Panc1 (cell line): ENCODE data around the gene RNASE9.

Experiments used
- CTCF ChIP-seq: fragments of 450-650 bp; IDR thresholded peaks from 2 replicates; pipeline ENCODE4 v1.5.1; 2017; ENCODE audit warnings: mild to moderate bottlenecking
- TCF7L2 ChIP-seq: IDR thresholded peaks from 2 replicates; pipeline ENCODE4 v1.6.1; 2011; ENCODE audit warnings: mild to moderate bottlenecking, low read depth, low read length, inconsistent platforms
- TF ChIP-seq, protein P1 (sequence below), 2 experiments: IDR thresholded peaks; 2 replicates each; pipeline ENCODE4 v1.6.1; 2011 to 2012; ENCODE audit warnings: low read depth in 2 of 2, control low read depth in 1 of 2, low read length in 1 of 2, mild to moderate bottlenecking in 1 of 2, moderate library complexity in 1 of 2; ENCODE audit not compliant: insufficient read depth in 1 of 2

DNA sequence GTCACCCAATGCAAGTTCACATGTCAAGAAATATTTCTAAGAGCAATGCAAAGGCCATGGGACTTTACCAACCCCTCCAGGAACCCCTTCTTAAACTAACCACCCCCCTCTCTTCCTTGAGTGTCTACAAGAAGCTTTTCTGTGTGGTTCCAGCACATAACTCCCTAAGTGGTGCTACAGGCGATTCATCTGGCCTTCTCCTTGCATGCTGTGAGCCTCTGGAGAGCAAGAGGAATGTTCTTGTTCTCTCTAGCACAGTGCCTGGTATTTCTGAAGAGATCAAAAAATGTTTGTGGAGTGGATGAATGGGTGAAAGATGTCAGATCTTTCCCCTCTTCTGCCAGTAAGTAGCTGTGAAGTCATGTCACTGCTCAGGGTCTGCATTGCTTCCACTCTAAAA is 36.3 kb upstream of the RNASE9 start:
- TF ChIP-seq TCF7L2 (no peak), CTCF (no peak)
- TF ChIP-seq, protein P1, sequence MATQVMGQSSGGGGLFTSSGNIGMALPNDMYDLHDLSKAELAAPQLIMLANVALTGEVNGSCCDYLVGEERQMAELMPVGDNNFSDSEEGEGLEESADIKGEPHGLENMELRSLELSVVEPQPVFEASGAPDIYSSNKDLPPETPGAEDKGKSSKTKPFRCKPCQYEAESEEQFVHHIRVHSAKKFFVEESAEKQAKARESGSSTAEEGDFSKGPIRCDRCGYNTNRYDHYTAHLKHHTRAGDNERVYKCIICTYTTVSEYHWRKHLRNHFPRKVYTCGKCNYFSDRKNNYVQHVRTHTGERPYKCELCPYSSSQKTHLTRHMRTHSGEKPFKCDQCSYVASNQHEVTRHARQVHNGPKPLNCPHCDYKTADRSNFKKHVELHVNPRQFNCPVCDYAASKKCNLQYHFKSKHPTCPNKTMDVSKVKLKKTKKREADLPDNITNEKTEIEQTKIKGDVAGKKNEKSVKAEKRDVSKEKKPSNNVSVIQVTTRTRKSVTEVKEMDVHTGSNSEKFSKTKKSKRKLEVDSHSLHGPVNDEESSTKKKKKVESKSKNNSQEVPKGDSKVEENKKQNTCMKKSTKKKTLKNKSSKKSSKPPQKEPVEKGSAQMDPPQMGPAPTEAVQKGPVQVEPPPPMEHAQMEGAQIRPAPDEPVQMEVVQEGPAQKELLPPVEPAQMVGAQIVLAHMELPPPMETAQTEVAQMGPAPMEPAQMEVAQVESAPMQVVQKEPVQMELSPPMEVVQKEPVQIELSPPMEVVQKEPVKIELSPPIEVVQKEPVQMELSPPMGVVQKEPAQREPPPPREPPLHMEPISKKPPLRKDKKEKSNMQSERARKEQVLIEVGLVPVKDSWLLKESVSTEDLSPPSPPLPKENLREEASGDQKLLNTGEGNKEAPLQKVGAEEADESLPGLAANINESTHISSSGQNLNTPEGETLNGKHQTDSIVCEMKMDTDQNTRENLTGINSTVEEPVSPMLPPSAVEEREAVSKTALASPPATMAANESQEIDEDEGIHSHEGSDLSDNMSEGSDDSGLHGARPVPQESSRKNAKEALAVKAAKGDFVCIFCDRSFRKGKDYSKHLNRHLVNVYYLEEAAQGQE (IDR thresholded peaks at IDR 0.05; ENCODE audit: insufficient read depth in 1 of 2, low read depth in 2 of 2, low read length in 1 of 2) = no peak
